GM12801 (cell line): ENCODE data around the gene NINJ2.

ENCODE experiments used
- CTCF ChIP-seq: IDR thresholded peaks from one replicate; pipeline ENCODE4 v1.5.1; 2011; ENCODE audit warnings: control low read depth; ENCODE audit not compliant: insufficient read length; ENCODE audit errors: extremely low read depth

Gene NINJ2

GRCh38 chr12:613996-614395 lies 49.2 kb downstream of the NINJ2 start:
- TF ChIP-seq CTCF: no peak

GRCh38 chr12:612886-613285 lies 50.4 kb downstream of the NINJ2 start:
- TF ChIP-seq CTCF: no peak

GRCh38 chr12:612293-612692 lies 51.0 kb downstream of the NINJ2 start:
- TF ChIP-seq CTCF: no peak

GRCh38 chr12:611721-612120 lies 51.5 kb downstream of the NINJ2 start:
- TF ChIP-seq CTCF: no peak

GRCh38 chr12:608921-609320 lies 54.3 kb downstream of the NINJ2 start:
- no peak for TF ChIP-seq CTCF

- no peak for TF ChIP-seq CTCF
These were observed 54.8 kb downstream of the NINJ2 start for GRCh38 chr12:608413-608812.

GRCh38 chr12:607541-608001 lies 55.7 kb downstream of the NINJ2 start:
- no peak for TF ChIP-seq CTCF

- TF ChIP-seq CTCF: no peak
These were observed 58.3 kb downstream of the NINJ2 start for GRCh38 chr12:604956-605355.
